GM12873 (cell line): ENCODE results near the gene ICA1.

ENCODE experiments used
- TF ChIP-seq, protein P1 (sequence below): IDR thresholded peaks from 2 replicates; pipeline ENCODE4 v1.5.1; 2012; ENCODE audit warnings: low read depth, mild to moderate bottlenecking, moderate library complexity, low read length, control low read depth; ENCODE audit not compliant: insufficient read depth; ENCODE audit errors: missing control alignments

The ICA1 gene

DNA sequence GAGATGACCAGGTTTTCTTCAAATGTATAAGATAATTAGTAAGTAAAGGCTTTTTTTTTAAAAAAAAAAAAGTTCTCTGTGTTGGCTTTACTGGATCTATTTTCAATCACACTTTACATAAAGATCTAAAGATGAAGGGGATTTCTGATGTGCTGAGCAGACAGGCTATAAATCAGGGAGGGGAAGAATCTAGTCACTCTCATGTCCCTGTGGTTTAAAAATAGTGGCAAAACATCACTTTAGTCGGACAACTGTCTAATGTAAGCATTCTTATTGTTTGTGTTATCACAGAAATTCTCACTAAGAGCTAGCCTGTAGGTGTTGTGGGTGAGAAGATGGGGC is 132.7 kb downstream of the ICA1 start:
- TF ChIP-seq, protein P1, sequence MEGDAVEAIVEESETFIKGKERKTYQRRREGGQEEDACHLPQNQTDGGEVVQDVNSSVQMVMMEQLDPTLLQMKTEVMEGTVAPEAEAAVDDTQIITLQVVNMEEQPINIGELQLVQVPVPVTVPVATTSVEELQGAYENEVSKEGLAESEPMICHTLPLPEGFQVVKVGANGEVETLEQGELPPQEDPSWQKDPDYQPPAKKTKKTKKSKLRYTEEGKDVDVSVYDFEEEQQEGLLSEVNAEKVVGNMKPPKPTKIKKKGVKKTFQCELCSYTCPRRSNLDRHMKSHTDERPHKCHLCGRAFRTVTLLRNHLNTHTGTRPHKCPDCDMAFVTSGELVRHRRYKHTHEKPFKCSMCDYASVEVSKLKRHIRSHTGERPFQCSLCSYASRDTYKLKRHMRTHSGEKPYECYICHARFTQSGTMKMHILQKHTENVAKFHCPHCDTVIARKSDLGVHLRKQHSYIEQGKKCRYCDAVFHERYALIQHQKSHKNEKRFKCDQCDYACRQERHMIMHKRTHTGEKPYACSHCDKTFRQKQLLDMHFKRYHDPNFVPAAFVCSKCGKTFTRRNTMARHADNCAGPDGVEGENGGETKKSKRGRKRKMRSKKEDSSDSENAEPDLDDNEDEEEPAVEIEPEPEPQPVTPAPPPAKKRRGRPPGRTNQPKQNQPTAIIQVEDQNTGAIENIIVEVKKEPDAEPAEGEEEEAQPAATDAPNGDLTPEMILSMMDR, result no peak

DNA sequence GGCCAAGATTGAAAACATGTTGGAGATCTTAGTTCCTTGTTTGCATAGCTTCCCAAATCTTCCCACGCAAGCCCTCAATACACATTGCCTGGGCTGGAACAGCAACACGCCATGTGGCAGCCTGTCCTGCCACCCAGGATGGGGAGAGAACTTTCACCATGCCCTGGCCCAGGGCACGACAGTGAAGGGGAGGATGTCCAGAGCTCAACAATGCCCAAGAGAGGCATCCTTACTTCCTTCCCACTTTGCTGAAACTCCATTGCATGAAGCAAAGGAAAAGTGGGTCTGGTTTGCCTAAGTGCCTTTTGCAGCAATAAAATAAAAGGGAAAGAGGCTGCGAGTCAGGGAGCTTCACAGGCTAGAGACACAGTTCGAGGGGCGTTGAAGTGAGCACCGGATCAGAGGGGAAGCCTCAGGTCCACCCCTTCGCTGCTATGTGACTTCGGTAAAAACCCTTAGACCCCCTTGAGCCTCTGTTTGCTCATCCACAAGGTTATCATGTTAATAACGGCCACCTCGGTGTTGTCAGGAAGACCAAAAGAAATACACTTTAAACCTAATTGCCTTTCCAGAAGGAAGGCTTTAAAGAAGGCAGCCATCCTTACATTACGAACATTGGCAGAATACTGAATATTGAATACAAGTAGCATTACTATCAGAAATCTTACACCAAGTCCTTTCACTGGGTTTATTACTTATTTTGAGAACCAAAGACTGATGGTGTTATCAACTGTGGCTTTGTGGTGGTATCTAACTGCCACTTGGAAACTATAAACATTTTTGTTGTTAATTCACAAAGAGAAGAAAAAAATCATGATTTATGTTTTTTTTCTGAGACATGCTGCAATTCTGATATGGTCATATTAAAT is 133.3 kb downstream of the ICA1 start:
- TF ChIP-seq, protein P1, result no peak

DNA sequence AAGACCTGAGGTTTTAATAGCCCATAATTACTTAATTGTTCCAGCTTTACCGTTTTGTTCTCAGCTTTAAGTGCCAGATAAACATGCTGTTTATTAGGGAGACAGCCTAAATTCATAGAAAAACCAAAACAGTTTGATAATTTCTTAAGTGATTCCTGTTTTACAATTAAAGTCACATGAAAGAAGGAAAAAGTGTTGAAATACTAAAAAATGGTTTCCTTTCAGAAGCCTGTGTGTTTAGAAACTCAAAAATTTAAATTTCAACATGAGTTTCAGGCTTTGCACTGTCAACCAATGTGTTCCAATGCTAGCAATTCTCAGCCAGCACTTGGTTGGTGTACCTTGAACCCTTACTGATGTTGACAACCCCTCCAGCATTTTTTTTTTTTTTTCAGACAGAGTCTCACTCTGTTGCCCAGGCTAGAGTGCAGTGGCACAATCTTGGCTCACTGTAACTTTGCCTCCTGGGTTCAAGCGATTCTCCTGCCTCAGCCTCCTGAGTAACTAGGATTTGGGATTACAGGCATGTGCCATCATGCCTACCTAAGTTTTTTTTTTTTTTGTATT is 135.3 kb downstream of the ICA1 start:
- TF ChIP-seq, protein P1, result no peak

DNA sequence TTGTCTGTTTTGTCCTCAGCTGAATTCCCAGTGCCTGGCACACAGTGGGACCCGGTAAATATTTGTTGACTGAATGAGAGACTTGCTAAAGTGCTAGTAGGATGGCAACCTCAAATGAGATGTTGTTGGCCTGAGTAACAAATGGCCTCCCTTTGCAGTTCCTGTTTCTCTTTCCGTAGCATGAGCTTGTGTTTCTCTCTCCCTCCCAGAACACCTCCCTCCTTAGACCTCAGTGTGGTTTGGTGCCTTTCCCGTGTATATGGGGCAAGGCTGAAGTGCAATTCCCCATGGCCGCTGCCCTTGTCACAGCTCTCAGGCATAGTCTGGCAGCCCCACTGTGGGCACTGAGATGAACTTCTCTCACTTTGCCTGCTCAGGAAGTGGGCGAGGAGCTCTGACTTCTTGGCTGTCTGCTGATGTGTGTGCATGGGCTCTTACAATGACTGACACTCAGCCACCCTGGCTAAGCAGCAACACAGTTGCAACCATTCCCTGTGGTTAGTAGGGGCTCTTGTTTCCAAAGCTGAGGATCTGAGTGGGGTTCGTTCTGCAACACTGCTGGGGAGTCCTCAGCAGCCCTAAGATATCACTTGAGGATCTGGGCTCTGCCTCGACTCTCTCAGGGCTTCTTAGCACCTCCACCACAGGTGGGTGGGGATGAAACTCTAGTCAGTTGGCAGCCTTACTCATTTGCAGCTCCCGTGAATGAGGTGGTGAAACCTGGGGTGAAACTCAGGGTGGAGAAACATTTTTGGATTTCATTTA is 136.1 kb downstream of the ICA1 start:
- TF ChIP-seq, protein P1, result no peak

DNA sequence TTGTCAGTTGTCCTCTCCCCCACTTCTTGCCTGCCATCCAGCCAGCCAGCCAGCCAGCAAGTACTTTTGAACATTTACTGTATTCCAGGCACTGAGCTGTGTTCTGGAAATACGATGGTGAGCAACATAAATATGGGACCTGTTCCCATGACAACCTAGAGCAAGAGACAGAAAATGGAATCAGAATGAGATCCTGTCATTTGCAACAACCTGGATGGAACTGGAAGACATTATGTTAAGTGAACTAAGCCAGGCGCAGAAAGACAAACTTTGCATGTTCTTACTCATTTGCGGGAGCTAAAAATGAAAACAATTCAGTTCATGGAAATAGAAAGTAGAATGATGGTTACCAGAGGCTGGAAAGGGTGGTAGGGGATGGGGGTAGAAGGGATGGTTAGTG is 140.7 kb downstream of the ICA1 start:
- TF ChIP-seq, protein P1, result no peak

DNA sequence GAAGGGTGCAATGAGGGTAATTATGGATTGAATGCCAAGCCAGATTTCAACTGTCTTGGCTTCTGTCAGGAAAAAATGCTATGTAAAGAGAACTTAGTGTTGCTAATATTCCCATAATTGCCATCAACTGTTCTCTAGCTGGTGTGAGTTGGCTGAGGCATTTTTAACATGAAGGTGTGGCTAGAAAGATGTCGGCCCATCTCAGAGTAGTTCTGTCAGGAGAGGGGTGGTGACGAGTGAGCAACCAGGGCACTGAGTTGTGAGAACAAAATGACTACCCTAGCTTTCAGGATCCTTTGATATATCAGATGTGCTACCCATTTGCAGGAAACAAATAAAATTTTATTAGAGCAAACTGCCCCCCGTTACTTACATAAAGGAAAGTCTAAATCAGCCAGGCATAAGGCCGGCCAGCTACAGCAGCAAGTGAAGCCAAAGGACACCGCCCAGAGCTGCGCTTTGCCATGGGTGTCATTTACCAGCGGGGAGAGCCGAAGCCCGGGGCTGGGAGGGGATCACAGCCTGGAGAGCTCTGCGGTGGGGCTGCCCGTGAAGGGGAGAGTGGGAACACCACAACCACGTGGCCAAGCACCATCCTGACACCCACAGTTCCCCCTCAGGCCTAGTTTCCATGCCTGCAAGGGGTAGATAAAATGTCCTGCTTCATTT is 141.4 kb downstream of the ICA1 start:
- TF ChIP-seq, protein P1, result no peak

DNA sequence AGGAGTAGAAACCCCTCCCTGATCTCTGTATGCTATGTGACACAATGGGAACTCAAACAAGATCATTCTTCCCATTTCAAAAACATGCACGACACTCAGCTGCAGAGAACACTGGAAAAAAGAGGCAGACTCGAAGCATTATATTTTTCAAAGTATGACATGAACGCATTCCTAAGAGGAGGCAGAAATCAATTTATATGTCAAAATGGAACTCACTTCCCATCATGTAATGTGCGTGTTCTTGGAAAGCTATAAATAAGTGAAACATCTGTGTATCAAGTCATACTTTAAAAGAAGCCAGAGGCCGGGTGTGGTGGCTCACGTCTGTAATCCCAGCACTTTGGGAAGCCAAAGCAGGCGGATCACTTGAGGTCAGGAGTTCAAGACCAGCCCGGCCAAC is 142.7 kb downstream of the ICA1 start:
- TF ChIP-seq, protein P1, result no peak
